RWPE2 (cell line): ENCODE results near the gene SLC19A1.

ENCODE experiments used
- ATAC-seq: fragments of 200-7000 bp; cut with Tn5 transposase; 3 replicates; pipeline ENCODE4 v1.9.1; 2021; ENCODE audit warnings: low read depth
- DNase-seq: peaks from one replicate; pipeline ENCODE4 v3.0.0-alpha.2; 2020; ENCODE audit warnings: low spot score
- H3K27ac ChIP-seq: fragments of 450-650 bp; 2 replicates; pipeline ENCODE4 v1.5.1; 2017; ENCODE audit warnings: mild to moderate bottlenecking; ENCODE audit not compliant: poor library complexity, severe bottlenecking
- H3K27me3 ChIP-seq: fragments of 250-450 bp; sonication (Bioruptor Pico); 2 replicates; pipeline ENCODE4 v1.5.1; 2021; ENCODE audit warnings: mild to moderate bottlenecking, moderate library complexity; ENCODE audit not compliant: insufficient read depth, poor library complexity, severe bottlenecking
- H3K36me3 ChIP-seq: fragments of 250-450 bp; sonication (Bioruptor Pico); 2 replicates; pipeline ENCODE4 v1.5.1; 2020; ENCODE audit warnings: low read depth, mild to moderate bottlenecking, moderate library complexity
- H3K4me1 ChIP-seq: fragments of 250-450 bp; sonication (Bioruptor Pico); 2 replicates; pipeline ENCODE4 v1.5.1; 2021; ENCODE audit warnings: mild to moderate bottlenecking, moderate library complexity; ENCODE audit not compliant: insufficient read depth, poor library complexity, severe bottlenecking
- H3K4me3 ChIP-seq: fragments of 250-450 bp; sonication (Bioruptor Pico); 2 replicates; pipeline ENCODE4 v1.5.1; 2021; ENCODE audit warnings: mild to moderate bottlenecking, moderate library complexity; ENCODE audit not compliant: severe bottlenecking
- H3K9me3 ChIP-seq: fragments of 250-450 bp; sonication (Bioruptor Pico); 2 replicates; pipeline ENCODE4 v1.5.1; 2021; ENCODE audit warnings: mild to moderate bottlenecking, moderate library complexity; ENCODE audit not compliant: severe bottlenecking
- CTCF ChIP-seq: fragments of 450-650 bp; IDR thresholded peaks from one replicate; pipeline ENCODE4 v1.5.1; 2017; ENCODE audit warnings: mild to moderate bottlenecking, moderate library complexity; ENCODE audit not compliant: poor library complexity, severe bottlenecking

The SLC19A1 gene

GRCh38 chr21:45549626-45550463, 7.6 kb upstream of the SLC19A1 start:
- Histone ChIP-seq H3K4me1 (peaks cover 8% of the 10 kb centered on the region), H3K9me3 (no peaks in the 10 kb centered on the region), H3K36me3 (no peaks in the 10 kb centered on the region), H3K4me3 (no peak overlapping the region), H3K27ac (no peak overlapping the region), H3K27me3 (no peaks in the 10 kb centered on the region)
- DNase-seq (no peak), ATAC-seq (no peak)
- TF ChIP-seq CTCF, result no peak

GRCh38 chr21:45548711-45549491, 6.7 kb upstream of the SLC19A1 start:
- Histone ChIP-seq H3K27me3 (no peaks in the 10 kb centered on the region), H3K27ac (no peak overlapping the region), H3K4me3 (no peak overlapping the region), H3K4me1 (peaks cover 8% of the 10 kb centered on the region), H3K36me3 (no peaks in the 10 kb centered on the region), H3K9me3 (no peaks in the 10 kb centered on the region)
- DNase-seq, result no peak
- no peak for TF ChIP-seq CTCF
- ATAC-seq, result no peak

GRCh38 chr21:45547545-45547900, 5.3 kb upstream of the SLC19A1 start:
- TF ChIP-seq CTCF, result no peak
- ATAC-seq (no peak), DNase-seq (no peak)
- Histone ChIP-seq H3K4me3 (no peak overlapping the region), H3K9me3 (no peaks in the 10 kb centered on the region), H3K27ac (no peak overlapping the region), H3K4me1 (peaks cover 8% of the 10 kb centered on the region), H3K36me3 (no peaks in the 10 kb centered on the region), H3K27me3 (no peaks in the 10 kb centered on the region)

GRCh38 chr21:45546636-45547544, 4.7 kb upstream of the SLC19A1 start:
- H3K4me3 ChIP-seq, result no peak overlapping the region
- no peak for TF ChIP-seq CTCF
- no peak overlapping the region for H3K27ac ChIP-seq
- no peaks in the 10 kb centered on the region for H3K36me3 ChIP-seq
- H3K27me3 ChIP-seq, result no peaks in the 10 kb centered on the region
- DNase-seq (no peak), ATAC-seq (no peak)
- peaks cover 8% of the 10 kb centered on the region for H3K4me1 ChIP-seq
- no peaks in the 10 kb centered on the region for H3K9me3 ChIP-seq
